Stimulated activated CD4-positive, alpha-beta T cell treated with anti-CD3 and anti-CD28 coated beads, Interleukin-15, amount 100 ng/mL, for 24 hours (primary cell): ENCODE measurements around the gene DHRS2.
"Not testable (repeated sequence)": the region's sequence is repeated elsewhere in the genome, so short reads cannot be mapped to it uniquely, and the experiment has no call there.

Source experiments
- DNase-seq: peaks from one replicate; pipeline ENCODE4 v3.0.0-alpha.2; 2020

DHRS2 gene

GRCh38 chr14:23650506-23650905 lies 14.3 kb downstream of the DHRS2 start:
- no peak for DNase-seq

GRCh38 chr14:23653051-23653450 lies 16.9 kb downstream of the DHRS2 start:
- no peak for DNase-seq

- no peak for DNase-seq
These were observed 18.1 kb downstream of the DHRS2 start for GRCh38 chr14:23654231-23654630.

GRCh38 chr14:23657959-23658470 lies 21.9 kb downstream of the DHRS2 start:
- no peak for DNase-seq

GRCh38 chr14:23660290-23661226 lies 24.4 kb downstream of the DHRS2 start:
- no peak for DNase-seq

- DNase-seq: no peak
These were observed 25.4 kb downstream of the DHRS2 start for GRCh38 chr14:23661542-23661941.

GRCh38 chr14:23663127-23663526 lies 27.0 kb downstream of the DHRS2 start:
- DNase-seq: no peak

- DNase-seq: no peak
These were observed 27.5 kb downstream of the DHRS2 start for GRCh38 chr14:23663711-23664110.

GRCh38 chr14:23664207-23664885 lies 28.2 kb downstream of the DHRS2 start:
- DNase-seq: no peak

GRCh38 chr14:23665302-23666016 lies 29.3 kb downstream of the DHRS2 start:
- no peak for DNase-seq

- no peak for DNase-seq
These were observed 31.0 kb downstream of the DHRS2 start for GRCh38 chr14:23667134-23667533.

- DNase-seq: no peak
These were observed 33.3 kb downstream of the DHRS2 start for GRCh38 chr14:23669441-23669840.

- DNase-seq: no peak
These were observed 34.3 kb downstream of the DHRS2 start for GRCh38 chr14:23670481-23670880.

GRCh38 chr14:23672200-23672599 lies 36.0 kb downstream of the DHRS2 start:
- DNase-seq: no peak

- DNase-seq: no peak
These were observed 39.2 kb downstream of the DHRS2 start for GRCh38 chr14:23675337-23675736.

- DNase-seq: no peak
These were observed 39.7 kb downstream of the DHRS2 start for GRCh38 chr14:23675906-23676305.

GRCh38 chr14:23681337-23681736 lies 45.2 kb downstream of the DHRS2 start:
- no peak for DNase-seq

GRCh38 chr14:23689709-23690514 lies 53.7 kb downstream of the DHRS2 start:
- DNase-seq: not testable (repeated sequence)

GRCh38 chr14:23692416-23692815 lies 56.3 kb downstream of the DHRS2 start:
- no peak for DNase-seq

- no peak for DNase-seq
These were observed 57.1 kb downstream of the DHRS2 start for GRCh38 chr14:23693252-23693775.

- DNase-seq: no peak
These were observed 58.2 kb downstream of the DHRS2 start for GRCh38 chr14:23694085-23694948.
